GM18517 (cell line): ENCODE results near the gene CACNB2.
"Not testable (repeated sequence)": the region's sequence is repeated elsewhere in the genome, so short reads cannot be mapped to it uniquely, and the experiment has no call there.

Experiments used
- ATAC-seq: cut with Tn5 transposase; IDR thresholded peaks from one replicate; pipeline ENCODE4 v1.9.1; 2021; ENCODE audit warnings: mild to moderate bottlenecking, moderate library complexity; ENCODE audit not compliant: unreplicated experiment

Gene CACNB2

GRCh38 chr10:18438361-18439126 lies 298.3 kb downstream of the CACNB2 start:
- no peak for ATAC-seq

GRCh38 chr10:18439601-18440000 lies 299.4 kb downstream of the CACNB2 start:
- no peak for ATAC-seq

GRCh38 chr10:18445635-18446034 lies 305.4 kb downstream of the CACNB2 start:
- ATAC-seq = not testable (repeated sequence)

DNA sequence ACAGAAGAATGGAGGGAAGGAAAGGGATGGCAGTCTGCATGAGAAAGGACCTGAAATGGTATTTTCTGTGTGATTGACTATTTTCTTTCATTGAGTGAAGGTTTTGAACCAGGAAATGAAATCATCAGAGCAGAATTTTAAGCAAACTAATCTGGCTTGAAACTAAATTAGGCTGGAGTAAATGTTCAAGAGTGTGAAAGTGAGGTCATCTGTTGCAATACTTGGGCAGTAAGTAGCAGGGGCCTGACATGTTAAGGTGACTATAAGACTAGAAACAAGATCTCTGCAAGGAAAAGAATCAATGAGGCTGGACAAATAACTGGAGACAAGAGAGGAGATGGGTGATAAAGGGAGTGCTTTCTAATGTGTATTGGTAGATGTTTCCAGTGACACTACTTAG lies 306.0 kb downstream of the CACNB2 start:
- ATAC-seq = no peak

DNA sequence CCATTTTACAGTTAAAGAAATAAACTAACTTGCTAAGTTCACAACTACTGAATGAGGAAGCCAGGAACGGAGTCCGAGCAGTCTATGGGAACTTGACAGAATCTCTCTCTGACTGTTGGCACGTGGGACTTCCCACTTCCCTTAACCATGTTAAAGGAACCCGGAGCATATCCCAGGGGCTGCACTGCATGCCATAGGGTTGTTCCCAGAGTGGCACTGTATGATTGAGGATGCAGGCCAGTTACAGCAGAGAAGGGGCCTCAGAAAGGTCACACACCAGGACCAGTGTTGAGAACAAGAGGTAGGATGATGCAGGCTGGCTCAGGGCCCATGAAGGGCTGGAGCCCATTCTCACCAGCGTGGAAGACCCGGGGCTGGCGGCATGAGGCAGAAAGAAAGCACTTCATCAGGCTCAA lies 309.4 kb downstream of the CACNB2 start:
- no peak for ATAC-seq

DNA sequence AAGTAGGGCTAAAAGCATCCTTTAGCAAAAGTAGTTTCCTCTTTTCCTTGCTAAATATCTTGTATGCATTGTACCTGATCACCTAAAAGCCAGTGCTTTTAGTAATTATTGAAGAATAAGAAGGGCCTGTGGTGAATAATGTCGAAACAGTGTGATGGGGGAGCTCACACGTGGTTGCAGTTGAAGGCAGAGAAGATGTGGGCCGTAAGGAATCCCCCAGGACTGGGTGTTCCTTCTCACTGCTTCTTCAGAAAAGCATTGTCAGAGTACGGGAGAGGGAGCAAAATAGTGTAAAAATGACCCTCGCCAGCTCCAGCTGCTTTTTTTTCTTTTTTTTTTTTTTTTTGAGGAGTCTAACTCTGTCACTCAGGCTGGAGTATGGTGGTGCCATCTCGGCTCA lies 310.1 kb downstream of the CACNB2 start:
- no peak for ATAC-seq

- no peak for ATAC-seq
Observed at GRCh38 chr10:18455086-18455884, 315.1 kb downstream of the CACNB2 start.

- peak; percentile 98 for ATAC-seq
Observed at GRCh38 chr10:18456984-18457383, 316.8 kb downstream of the CACNB2 start.

- no peak for ATAC-seq
Observed at GRCh38 chr10:18460032-18460431, 319.8 kb downstream of the CACNB2 start.

- ATAC-seq = no peak
Observed at GRCh38 chr10:18463673-18464211, 323.5 kb downstream of the CACNB2 start.

GRCh38 chr10:18469125-18469524 lies 328.9 kb downstream of the CACNB2 start:
- no peak for ATAC-seq

- ATAC-seq = no peak
Observed at GRCh38 chr10:18472977-18473376, 332.8 kb downstream of the CACNB2 start.

GRCh38 chr10:18473424-18474117 lies 333.3 kb downstream of the CACNB2 start:
- no peak for ATAC-seq

- ATAC-seq = no peak
Observed at GRCh38 chr10:18474118-18474455, 333.9 kb downstream of the CACNB2 start.

DNA sequence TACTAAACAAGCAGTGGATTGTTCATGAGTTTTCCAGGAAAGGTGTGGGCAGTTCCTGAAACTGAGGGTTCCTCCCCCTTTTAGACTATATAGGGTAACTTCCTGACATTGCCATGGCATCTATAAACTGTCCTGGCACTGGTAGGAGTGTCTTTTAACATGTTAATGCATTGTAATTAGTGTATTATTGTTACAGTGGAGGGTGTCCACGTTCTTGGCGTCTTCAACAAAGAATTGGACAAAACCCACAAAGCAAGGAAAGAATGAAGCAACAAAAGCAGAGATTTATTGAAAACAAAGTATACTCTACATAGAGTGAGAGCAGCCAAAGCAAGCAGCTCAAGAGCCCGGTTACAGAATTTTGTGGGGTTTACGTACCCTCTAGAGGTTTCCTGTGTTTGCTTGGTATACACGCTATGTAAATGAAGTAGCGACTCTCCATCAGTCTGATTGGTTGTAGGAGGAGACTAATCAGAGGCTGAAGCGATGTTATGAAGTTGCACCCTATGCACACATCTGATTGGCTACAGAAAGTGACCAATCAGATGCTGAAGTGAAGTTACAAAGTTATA lies 335.9 kb downstream of the CACNB2 start:
- no peak for ATAC-seq

- ATAC-seq = no peak
Observed at GRCh38 chr10:18478354-18478753, 338.1 kb downstream of the CACNB2 start.

DNA sequence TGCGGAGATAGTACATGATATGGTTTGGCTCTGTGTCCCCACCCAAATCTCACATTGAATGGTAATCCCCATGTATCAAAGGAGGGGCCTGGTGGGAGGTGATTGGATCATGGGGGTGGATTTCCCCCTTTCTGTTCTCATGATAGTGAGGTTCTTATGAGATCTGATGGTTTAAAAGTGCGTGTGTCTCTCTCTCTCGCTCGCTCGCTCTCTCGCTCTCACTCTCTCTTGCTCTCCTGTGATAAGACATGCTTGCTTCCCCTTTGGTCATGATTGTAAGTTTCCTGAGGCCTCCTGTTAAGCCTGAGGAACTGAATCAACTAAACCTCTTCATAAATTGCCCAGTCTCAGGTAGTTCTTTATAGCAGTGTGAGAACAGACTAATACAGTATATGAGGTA lies 339.3 kb downstream of the CACNB2 start:
- no peak for ATAC-seq

GRCh38 chr10:18483516-18484186 lies 343.4 kb downstream of the CACNB2 start:
- ATAC-seq = no peak

DNA sequence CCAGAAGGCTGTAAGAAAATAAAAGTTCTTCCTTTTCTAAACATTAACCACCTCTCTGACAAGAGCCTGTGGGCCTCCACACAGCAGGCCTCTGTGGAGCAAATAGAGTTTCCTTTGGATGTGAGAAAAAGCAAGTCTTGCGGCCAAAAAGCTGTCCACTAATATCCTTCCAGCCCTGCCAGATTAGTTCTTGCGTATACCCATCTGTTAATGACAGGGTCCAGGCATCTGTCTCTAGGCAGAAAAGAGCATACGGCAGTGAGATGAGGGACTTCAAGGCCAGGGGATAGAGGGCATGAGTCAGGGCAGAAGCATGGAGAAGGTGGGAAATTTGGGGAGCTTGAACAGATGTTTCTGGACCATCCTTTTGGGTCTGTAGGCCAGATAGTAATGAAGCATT lies 346.2 kb downstream of the CACNB2 start:
- no peak for ATAC-seq

DNA sequence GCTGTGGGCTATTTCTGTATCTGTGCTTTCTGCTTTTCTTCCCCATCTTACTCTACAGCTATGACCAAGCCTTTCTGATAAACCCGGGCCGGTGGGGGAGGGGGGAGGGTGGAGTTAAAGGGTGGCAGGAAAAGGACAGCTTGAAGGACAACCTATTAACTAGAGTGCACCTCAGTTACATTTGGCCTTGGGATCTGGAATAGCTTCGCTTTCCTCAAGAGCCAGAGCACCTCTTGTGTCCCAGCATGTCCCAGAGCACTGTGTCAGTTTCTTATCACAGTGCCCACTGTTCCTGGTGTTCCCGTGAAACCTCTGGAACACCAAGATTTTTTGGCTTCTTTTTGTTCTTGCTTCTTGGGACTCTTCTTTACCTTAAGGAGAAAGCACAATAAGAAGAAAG lies 350.5 kb downstream of the CACNB2 start:
- ATAC-seq = no peak
